GM21381 (cell line): ENCODE data around the gene IRF1.

Experiments
- ATAC-seq: cut with Tn5 transposase; IDR thresholded peaks from one replicate; pipeline ENCODE4 v1.9.1; 2021; ENCODE audit warnings: mild to moderate bottlenecking, moderate library complexity; ENCODE audit not compliant: unreplicated experiment

IRF1 gene

DNA sequence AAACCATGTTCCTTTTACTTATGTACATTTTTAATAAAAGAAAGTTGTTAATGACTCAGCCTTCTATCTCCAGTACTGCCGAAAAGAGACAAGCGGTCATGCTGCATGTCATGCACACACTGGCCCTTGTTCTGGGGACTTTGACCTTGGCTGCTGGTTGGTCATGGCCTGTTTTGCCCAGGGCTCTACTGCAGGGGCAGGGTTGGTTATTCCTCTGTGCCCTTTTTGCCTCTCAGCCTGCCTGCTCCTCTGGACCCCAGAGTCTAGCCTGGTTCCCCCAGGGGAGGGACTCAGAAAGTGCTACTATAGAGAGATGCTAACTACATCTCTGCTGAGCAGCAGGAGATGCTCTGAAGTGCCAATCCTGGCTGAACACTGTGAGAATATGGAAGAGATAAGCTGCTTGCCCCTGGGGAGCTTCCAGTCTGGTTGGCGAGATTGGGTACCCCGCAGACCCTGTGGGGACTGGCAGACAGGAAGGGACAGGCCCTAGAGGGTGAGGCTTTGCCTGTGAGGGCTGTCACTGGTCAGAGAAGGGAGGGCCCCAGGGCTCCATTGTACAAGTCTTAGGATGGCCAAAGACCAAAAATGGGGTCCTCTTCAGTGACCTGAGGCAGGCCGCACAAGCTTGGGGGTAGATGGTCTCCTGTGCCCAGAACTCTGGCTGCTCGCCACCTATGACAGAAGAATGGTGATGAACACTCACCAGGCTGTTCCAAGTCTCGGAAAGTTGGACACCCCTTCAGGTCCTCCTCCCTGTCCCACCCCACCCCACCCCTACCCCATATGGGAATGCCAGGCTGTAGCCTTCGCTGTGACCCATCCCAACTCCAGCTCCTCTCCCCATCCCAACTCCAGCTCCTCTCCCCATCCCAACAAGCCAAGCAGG is 14.3 kb downstream of the IRF1 start:
- no peak for ATAC-seq

GRCh38 chr5:132475497-132475882 is 15.1 kb downstream of the IRF1 start:
- no peak for ATAC-seq

DNA sequence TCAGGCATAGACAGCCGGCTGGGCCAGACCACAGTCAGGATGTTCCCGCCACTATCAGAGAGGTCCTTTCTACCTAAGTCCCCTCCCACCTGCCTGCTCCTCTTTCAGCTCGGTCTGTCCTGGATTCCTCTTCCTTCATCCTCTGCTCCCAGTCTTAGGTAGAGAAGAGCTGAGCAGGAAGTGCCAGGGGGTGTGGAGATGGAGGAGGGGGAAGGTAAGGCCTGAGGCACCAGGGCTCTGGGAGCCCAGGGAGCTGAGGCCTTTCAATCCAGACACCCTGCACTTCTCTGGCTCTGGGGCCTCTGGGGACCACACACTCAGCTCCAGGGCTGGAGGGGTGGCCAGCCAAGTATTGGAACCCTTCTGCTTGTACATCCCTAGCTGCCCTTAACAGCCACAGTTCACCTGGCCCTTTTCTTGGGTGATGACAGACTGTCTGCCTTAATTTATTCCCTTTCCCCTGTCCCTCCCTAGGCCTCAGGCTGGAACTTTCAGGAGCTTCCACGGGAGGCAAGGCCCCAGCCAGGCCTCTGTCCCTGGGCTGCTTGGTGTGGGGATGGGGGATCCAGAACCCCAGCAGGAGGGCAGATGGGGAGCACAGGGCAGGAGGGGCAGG is 15.6 kb downstream of the IRF1 start:
- ATAC-seq, result no peak

DNA sequence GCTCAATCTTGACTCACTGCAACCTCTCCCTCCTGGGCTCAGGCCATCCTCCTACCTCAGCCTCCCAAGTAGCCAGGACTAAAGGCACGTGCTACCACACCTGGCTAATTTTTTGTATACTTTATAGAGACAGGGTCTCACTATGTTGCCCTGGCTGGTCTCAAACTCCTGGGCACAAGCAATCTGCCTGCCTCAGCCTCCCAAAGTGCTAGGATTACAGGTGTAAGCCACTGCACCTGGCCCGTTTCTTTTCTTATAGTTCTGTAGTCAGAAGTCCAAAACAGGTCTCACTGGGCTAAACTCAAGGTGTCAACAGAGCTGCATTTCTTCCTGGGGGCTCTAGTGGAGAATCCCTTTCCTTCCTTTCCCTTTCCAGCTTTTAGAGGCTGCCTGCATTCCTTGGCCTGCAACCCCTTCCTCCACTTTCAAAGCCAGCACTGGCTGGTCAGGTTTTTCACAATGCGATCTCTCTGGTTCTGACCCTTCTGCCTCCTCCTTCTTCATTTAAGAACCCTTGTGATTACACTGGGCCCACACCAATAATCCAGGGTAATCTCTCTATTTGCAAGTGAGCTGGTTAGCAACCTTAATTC is 16.3 kb downstream of the IRF1 start:
- ATAC-seq, result no peak

DNA sequence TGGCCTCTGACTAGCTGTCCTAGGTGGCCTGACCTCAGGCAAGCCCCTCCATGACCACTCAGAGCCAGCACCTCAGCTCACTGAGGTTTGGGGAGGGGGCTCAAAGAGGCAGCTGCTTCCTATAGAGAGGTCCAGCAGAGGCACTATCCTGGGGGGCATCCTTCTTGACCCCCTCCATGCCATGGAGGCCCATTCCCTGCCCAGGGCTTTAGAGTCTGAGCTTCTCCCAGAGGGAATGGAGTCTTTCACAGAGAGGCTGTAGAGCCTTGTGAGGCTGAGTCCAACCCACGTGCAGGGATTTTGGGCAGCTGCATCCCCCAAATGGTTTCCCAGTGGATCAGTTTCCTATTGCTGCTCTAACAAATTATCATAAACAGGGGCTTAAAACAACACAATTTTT is 16.9 kb downstream of the IRF1 start:
- no peak for ATAC-seq

DNA sequence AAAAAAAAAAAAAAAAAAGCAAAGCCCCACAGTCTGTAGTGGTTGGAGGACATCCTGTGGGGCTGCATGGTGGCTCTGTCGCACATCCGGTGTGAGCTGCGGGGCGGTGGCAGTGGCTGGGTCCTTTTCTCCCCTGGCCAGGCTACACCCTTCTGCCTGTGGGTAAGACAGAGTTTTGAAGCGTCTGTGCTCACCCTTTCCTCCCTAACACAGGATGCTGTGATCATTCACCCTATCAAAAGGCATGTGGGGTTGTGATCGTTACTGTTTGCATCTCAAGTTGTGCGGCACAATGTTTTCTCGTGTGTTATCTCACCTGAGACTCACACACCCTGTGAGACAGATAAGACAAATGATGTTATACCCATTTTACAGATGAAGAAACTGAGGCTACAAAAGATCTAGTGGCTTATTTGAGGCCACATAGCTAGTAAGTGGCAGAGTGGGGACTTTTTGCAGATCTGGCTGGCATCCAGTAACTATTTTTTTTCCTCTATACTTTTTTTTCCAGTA is 17.5 kb downstream of the IRF1 start:
- peak; percentile 88 for ATAC-seq

DNA sequence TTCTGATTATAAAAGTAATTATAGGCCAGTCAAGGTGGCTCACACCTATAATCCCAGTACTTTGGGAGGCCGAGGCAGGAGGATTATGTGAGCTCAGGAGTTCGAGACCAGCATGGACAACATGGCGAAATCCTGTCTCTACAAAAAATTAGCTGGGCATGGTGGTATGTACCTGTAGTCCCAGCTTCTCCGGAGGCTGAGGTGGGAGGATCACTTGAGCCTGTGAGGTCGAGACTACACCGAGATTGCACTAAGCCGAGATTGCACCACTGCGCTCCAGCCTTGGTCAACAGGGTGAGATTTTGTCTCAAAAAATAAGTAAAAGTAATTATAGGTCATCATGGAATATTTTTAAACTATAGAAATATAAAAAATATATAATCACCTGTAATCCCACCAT is 18.1 kb downstream of the IRF1 start:
- no peak for ATAC-seq

DNA sequence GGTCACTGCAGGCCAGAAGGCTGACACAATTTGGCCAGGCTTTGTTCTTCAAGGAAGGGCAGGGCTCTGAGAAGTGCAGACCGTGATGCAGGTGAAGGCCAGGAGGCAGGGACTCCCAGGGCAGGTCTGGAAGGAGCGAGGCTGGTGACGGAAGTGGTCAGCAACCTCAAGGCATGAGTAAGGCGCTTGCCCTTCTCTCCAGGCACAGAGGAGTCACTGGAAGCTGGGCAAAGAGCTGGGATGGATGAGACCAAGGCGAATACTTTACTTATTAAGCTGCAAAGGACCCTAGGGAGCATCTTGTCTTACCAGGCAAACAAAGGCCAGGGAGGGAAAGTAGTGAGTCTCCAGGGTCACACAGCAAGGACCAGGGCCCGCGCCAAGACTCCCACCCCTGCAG is 18.6 kb downstream of the IRF1 start:
- no peak for ATAC-seq

GRCh38 chr5:132471151-132471907 is 19.2 kb downstream of the IRF1 start:
- ATAC-seq, result no peak

DNA sequence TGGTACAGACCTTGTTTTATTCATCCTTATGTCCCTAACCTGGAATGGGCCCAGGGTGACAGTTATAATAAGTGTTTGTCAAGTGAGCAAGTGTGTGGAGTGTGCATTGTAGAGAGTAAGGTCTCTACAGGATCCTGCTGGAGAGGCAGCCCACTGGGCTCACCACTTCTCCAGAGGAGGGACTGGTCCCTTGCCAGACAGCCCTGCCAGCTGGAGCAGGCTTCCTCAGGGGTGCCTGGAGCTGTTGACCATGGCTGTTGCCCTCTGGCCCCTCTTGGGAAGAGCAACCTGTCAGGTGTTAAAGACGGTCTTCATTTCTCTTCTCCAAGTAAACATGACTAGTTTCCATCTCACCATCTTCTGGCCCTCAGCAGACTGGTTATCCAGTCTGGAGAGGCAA is 20.0 kb downstream of the IRF1 start:
- no peak for ATAC-seq

DNA sequence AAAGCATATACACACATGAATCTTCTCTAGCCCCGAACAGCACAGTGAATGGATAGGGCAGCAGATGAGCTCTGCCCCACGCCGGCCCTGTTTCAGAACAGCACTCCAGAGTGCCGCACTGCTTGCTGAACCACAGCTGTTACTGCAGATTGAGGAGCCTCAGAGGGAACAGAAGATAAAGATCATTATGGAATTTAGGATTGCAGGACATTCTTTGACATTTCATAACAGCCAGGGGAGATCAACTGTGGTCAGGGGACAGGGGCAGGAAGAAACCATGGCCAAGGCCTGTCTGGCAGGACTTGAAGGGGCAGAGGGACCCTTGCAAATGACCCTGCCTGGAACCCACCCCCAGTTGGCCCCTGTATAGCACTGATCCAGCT is 20.6 kb downstream of the IRF1 start:
- no peak for ATAC-seq

DNA sequence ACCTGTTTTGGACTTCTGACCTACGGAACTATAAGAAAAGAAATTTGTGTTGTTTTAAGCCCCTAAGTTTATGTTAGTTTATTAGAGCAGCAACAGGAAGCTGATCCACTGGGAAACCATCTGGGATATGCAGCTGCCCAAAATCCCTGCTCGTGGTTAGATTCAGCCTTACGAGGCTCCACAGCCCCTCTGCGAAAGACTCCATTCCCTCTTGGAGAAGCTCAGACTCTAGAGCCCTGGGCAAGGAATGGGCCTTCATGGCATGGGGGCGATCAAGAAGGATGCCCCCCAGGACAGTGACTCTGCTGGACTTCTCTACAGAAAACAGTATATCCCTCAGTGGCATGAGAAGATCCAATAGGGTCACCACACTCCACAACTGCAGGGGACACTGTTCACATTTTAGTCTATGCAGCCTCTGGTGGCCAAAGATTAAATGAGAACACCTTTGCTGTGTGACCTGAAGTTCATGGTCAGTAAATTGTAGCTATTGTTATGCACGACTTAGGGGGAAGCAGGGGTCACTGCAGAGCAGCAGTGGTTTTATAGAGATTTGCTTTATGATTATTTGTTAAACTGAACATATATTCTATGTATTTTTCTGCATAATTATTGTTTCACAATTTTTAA is 21.1 kb downstream of the IRF1 start:
- ATAC-seq, result no peak

DNA sequence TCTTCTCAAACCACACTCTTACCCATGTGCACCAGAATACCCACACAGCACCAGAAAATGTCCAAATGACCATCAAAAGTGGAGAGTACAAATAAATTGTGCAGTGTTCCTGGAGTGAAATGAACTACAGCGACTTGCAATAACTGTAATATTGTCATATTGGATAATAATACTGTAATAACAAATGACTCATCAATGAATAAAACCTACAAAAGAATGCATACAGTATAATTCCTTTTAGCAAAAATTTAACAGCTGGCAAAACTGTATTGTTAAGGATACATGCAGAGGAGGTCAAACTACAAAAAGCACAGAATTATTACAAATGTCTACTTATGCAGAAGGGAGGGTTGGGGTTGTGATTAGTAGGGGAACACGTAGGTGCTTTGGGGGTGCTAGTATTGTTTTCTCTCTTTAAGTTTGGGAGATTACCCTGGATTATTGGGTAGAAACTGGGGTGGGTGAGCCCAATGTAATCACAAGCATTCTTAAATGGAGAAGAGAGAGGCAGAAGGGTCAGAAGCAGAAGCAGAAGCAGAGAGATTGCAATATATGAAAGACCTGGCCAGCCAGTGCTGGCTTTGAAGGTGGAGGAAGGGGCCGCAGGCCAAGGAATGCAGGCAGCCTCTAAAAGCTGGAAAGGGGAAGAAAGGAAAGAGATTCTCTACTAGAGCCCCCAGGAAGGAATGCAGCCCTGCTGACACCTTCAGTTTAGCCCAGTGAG is 21.8 kb downstream of the IRF1 start:
- no peak for ATAC-seq

DNA sequence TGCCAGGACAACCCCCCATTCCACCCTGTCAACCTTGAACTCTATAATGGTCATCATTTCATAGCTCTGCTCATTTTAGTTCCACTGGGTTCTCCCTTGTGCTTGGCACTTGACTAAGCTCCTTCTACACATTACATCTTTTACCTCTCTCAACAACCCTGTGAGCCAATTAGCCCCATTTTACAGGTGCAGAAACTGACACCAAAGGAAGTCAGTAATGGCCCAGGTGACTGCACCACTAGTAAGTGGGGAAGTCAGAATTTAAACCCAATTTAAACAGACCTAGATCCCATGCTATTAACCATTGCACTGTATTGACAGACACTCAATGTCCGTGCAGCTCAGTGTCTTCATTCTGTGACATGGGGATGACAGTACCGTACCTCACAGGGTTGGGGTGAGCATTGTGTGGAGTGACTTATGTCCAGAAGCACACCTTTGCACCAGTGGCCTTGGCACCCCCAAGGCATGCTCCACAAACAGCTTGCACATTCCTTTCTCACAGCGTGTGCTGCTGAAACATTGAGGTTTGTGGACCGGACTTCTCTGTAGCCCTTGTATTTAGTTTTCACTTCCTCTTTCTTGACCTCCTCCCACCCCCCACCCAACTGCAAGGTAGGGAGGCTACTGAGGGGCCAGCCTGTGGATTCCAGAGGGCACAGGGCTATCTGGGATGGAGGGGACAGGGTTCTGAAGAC is 23.1 kb downstream of the IRF1 start:
- peak; percentile 36 for ATAC-seq

GRCh38 chr5:132466433-132467286 is 23.9 kb downstream of the IRF1 start:
- ATAC-seq, result peak; percentile 58

DNA sequence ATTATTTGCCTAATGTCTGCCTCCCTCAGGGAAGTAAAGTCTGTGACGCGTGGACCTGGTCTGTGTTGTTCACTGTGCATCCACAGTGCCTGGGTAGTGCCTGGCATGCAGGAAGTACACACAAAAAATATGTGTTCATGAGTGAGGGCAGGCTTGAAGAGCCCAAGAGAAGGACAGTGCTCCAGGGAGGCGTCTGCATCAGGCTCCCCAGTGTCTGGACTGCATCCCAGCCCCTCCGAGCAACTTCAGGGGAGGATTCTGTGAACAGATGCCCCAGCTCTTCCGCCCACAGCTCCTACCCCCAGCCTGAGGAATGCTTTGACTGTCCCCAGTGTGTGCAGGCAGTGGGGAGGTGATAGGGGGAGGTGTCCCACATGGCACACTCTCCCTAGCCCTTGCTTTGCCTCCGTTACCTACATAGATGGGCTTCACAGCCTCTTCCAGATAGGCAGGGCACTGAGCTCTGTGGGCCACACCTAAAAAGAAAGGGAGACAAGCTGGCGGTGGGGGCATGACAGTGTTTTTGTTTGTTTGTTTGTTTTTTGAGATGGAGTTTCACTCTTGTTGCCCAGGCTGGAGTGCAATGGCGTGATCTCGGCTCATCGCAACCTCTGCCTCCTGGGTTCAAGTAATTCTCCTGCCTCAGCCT is 25.4 kb downstream of the IRF1 start:
- ATAC-seq, result no peak

DNA sequence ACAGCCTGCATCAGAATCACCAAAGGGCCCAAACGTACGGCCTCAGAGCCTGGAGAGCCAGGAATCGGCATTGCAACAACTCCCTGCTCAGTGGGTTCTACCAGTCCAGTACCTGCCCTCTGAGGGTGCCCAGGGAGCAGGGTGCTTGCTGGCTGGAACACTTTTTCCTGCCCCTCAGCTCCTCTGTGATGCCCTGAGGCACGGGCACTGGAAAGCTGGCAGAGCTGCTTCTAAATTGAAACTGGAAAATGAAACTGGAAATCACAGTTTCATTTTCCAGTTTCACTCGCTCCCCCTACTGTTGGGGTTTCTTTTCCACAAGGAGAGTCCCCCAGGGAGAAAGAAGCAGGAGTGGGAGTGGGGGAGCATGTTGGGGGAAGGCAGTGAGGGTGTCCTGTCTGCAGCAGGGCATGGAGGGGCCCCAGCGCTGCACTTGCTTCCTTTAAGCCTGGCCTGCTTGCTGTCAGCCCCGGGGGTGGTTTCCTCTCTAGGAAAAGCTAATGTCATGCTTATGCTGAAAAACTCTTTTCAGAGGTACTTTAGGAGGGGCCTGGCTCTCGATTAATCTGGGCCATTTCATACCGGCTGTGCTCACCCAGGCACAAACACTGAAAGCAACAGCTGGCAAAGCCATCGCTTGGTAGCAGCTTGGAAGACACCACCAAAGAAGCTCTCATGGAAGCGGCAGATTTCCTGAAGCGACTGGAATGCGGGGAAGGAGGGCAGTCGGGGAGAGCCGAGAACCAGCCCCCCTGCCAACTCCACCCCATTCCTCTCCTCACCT is 26.2 kb downstream of the IRF1 start:
- no peak for ATAC-seq
